Ishikawa (cell line): ENCODE measurements around the gene OSBPL9.

Experiments
- CEBPB ChIP-seq: IDR thresholded peaks from 2 replicates; pipeline ENCODE4 v1.6.1; 2012
- CREB1 ChIP-seq: IDR thresholded peaks from 2 replicates; pipeline ENCODE4 v1.6.1; 2012; ENCODE audit warnings: low read depth
- MAX ChIP-seq: IDR thresholded peaks from 2 replicates; pipeline ENCODE4 v1.6.1; 2012
- NFIC ChIP-seq: IDR thresholded peaks from 2 replicates; pipeline ENCODE4 v1.6.1; 2012
- RAD21 ChIP-seq: IDR thresholded peaks from 2 replicates; pipeline ENCODE4 v1.6.1; 2012; ENCODE audit warnings: low read depth
- REST ChIP-seq: IDR thresholded peaks from 2 replicates; pipeline ENCODE4 v1.6.1; 2012; ENCODE audit warnings: low read depth, mild to moderate bottlenecking
- TAF1 ChIP-seq: IDR thresholded peaks from 2 replicates; pipeline ENCODE4 v1.6.1; 2012; ENCODE audit warnings: low read depth, mild to moderate bottlenecking

GRCh38 chr1:51788938-51789337, 172.0 kb downstream of the OSBPL9 start:
- no peak for TF ChIP-seq TAF1
- TF ChIP-seq CEBPB = no peak
- no peak for TF ChIP-seq CREB1
- no peak for TF ChIP-seq MAX
- TF ChIP-seq REST = no peak
- no peak for TF ChIP-seq RAD21
- no peak for TF ChIP-seq NFIC
